SK-N-MC (cell line): Measurements from ENCODE around the gene CLDN16.

Source experiments
- DNase-seq: peaks from one replicate; pipeline ENCODE4 v3.0.0-alpha.2; 2011; ENCODE audit warnings: low read depth, low spot score
- H3K27ac ChIP-seq: fragments of 200-600 bp; sonication (generic); 2 replicates; pipeline ENCODE4 v1.5.1; 2016; ENCODE audit warnings: mixed run types
- H3K36me3 ChIP-seq: fragments of 200-600 bp; sonication (generic); 2 replicates; pipeline ENCODE4 v1.6.1; 2017; ENCODE audit warnings: antibody characterized with exemption, low read length, mixed read lengths; ENCODE audit not compliant: insufficient read depth
- H3K4me3 ChIP-seq: fragments of 200-600 bp; sonication (generic); 2 replicates; pipeline ENCODE4 v1.5.1; 2016
- H3K9ac ChIP-seq: fragments of 200-600 bp; sonication (generic); 2 replicates; pipeline ENCODE4 v1.8.0; 2017; ENCODE audit warnings: mixed run types, mixed read lengths; ENCODE audit not compliant: insufficient read length
- H3K9me3 ChIP-seq: fragments of 200-600 bp; sonication (generic); 2 replicates; pipeline ENCODE4 v1.6.1; 2017; ENCODE audit warnings: low read depth, mild to moderate bottlenecking, antibody characterized with exemption, low read length, moderate library complexity, mixed read lengths
- EZH2 ChIP-seq: fragments of 200-600 bp; sonication (generic); IDR thresholded peaks from one replicate; pipeline ENCODE4 v1.6.1; 2017; ENCODE audit warnings: antibody characterized with exemption
- FOXP2 ChIP-seq: optimal IDR thresholded peaks from 2 replicates; pipeline ENCODE3; 2011; ENCODE audit warnings: mild to moderate bottlenecking, moderate library complexity; ENCODE audit not compliant: insufficient read depth; ENCODE audit errors: extremely low read length, control extremely low read depth
- POLR2AphosphoS5 ChIP-seq: IDR thresholded peaks from 2 replicates; pipeline ENCODE4 v1.6.1; 2012; ENCODE audit warnings: mild to moderate bottlenecking, low read depth, low read length, borderline replicate concordance

CLDN16 gene

GRCh38 chr3:190384309-190384756, 3.6 kb upstream of the CLDN16 start:
- no peaks in the 10 kb centered on the region for H3K36me3 ChIP-seq
- DNase-seq, result no peak
- TF ChIP-seq POLR2AphosphoS5 (no peak), FOXP2 (no peak), EZH2 (no peak)
- H3K9ac ChIP-seq, result no peak overlapping the region
- no peaks in the 10 kb centered on the region for H3K9me3 ChIP-seq
- H3K4me3 ChIP-seq, result no peak overlapping the region
- H3K27ac ChIP-seq, result peak overlapping the region; percentile 28; the same call in 1 of the 2 replicates

- Histone ChIP-seq H3K27ac (peak overlapping the region; percentile 58), H3K9ac (peak overlapping the region; percentile 4), H3K36me3 (no peaks in the 10 kb centered on the region), H3K9me3 (no peaks in the 10 kb centered on the region), H3K4me3 (no peak overlapping the region)
- TF ChIP-seq POLR2AphosphoS5 (no peak), EZH2 (no peak)
- DNase-seq, result no peak
Measured at GRCh38 chr3:190385731-190386688, 2.0 kb upstream of the CLDN16 start.

- TF ChIP-seq POLR2AphosphoS5, result no peak
- no peak for TF ChIP-seq EZH2
- no peak for TF ChIP-seq FOXP2
- H3K9me3 ChIP-seq, result no peaks in the 10 kb centered on the region
Measured at GRCh38 chr3:190388703-190389102, 740 bp downstream of the CLDN16 start.

DNA sequence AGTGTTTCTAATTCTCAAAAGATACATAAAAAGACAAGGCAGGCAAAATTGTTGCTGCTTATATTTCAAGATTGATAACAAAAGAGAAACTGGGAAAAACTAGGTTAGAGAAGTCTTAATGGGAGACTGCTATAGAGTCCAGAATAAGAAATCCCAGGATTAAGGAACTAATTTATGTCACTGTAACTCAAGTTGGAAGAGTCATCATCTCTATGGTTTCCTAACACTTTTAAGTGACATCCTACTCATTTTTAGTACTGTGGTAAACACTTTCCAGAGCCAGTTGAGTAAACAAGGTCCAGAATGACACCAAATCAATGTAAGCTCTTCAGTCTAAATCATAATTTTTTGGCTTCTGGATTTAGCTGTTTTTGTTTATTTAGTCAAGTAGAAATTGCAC, 8.0 kb downstream of the CLDN16 start:
- H3K9me3 ChIP-seq, result no peaks in the 10 kb centered on the region
- no peaks in the 10 kb centered on the region for H3K36me3 ChIP-seq
- H3K9ac ChIP-seq, result no peak overlapping the region
- no peak for DNase-seq
- no peak overlapping the region for H3K27ac ChIP-seq
- H3K4me3 ChIP-seq, result no peak overlapping the region
- TF ChIP-seq FOXP2 (no peak), POLR2AphosphoS5 (no peak), EZH2 (no peak)

More at GRCh38 chr3:190388703-190389102, 740 bp downstream of the CLDN16 start:
- H3K9ac ChIP-seq, result no peak overlapping the region
- no peak overlapping the region for H3K27ac ChIP-seq
- H3K4me3 ChIP-seq, result no peak overlapping the region
- H3K36me3 ChIP-seq, result no peaks in the 10 kb centered on the region
- DNase-seq, result no peak

DNA sequence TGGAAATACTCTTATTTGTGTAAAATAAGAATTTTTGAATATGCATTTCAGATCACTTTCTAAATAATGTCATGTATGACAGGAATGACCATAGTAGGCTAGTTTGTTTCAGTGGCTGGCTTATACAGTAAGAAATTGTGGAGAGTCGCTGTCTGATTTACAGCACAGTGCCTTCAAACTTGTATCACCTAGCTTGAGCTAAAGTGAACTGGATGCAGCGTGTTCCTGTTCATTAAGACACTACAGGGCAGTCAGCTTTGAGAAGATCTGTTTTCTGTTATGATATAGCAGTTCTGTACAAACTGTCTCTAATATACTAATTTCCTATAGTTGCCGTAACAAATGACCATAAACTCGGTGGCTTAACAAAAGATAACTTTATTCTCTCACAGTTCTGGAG, 9.9 kb downstream of the CLDN16 start:
- no peak for DNase-seq
- H3K9me3 ChIP-seq, result no peaks in the 10 kb centered on the region
- H3K27ac ChIP-seq, result no peak overlapping the region
- no peak overlapping the region for H3K9ac ChIP-seq
- H3K36me3 ChIP-seq, result no peaks in the 10 kb centered on the region
- TF ChIP-seq EZH2, result no peak
- TF ChIP-seq POLR2AphosphoS5, result no peak
- TF ChIP-seq FOXP2, result no peak
- no peak overlapping the region for H3K4me3 ChIP-seq

DNA sequence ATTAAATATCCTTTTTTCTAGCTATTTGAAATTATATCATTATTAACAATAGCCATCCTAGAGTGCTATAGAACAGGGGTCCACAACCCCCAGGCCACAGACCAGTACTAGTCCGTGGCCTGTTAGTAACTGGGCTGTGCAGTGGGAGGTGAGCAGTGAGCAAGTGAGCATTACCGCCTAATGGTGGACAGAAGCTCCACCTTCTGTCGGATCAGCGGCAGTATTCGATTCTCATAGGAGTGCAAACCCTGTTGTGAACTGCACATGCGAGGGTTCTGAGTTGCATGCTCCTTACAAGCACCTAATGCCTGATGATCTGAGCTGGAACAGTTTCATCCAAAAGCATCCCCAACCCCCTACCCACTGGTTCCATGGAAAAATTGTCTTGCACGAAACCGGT, 11.7 kb downstream of the CLDN16 start:
- no peak for DNase-seq
- Histone ChIP-seq H3K27ac (no peak overlapping the region), H3K36me3 (no peaks in the 10 kb centered on the region), H3K9ac (no peak overlapping the region), H3K9me3 (no peaks in the 10 kb centered on the region), H3K4me3 (no peak overlapping the region)
- no peak for TF ChIP-seq FOXP2
- no peak for TF ChIP-seq POLR2AphosphoS5
- TF ChIP-seq EZH2, result no peak

DNA sequence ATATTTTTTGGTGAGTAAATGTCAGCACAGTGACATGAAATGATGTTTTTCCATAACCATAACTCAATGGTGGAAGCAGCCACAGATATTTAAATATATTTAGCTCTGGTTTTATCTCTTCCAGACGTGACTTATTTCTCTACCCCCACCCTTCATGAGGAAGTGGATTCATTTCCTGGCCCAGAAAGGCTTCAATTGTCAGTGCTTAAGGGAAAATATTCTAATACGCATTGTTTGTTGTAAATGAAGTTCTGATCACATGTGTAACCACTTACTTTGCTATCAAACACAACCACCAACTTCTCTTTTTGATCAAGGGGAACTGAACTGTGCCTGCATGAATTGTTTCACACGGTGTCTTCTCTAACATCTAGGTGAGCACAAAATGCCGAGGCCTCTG, 14.0 kb downstream of the CLDN16 start:
- Histone ChIP-seq H3K9ac (no peak overlapping the region), H3K27ac (peak overlapping the region; percentile 44), H3K4me3 (no peak overlapping the region), H3K36me3 (no peaks in the 10 kb centered on the region), H3K9me3 (no peaks in the 10 kb centered on the region)
- DNase-seq, result no peak
- TF ChIP-seq FOXP2 (no peak), EZH2 (no peak), POLR2AphosphoS5 (no peak)

GRCh38 chr3:190404715-190405114, 16.8 kb downstream of the CLDN16 start:
- Histone ChIP-seq H3K27ac (no peak overlapping the region), H3K4me3 (no peak overlapping the region), H3K9ac (no peak overlapping the region), H3K36me3 (no peaks in the 10 kb centered on the region), H3K9me3 (no peaks in the 10 kb centered on the region)
- DNase-seq, result no peak
- TF ChIP-seq POLR2AphosphoS5 (no peak), FOXP2 (no peak), EZH2 (no peak)

GRCh38 chr3:190414297-190414696, 26.3 kb downstream of the CLDN16 start:
- no peak for DNase-seq
- TF ChIP-seq EZH2, result no peak
- TF ChIP-seq POLR2AphosphoS5, result no peak
- TF ChIP-seq FOXP2, result no peak
- H3K9me3 ChIP-seq, result no peaks in the 10 kb centered on the region; the same call in 1 of the 2 replicates
- H3K36me3 ChIP-seq, result no peaks in the 10 kb centered on the region
- H3K9ac ChIP-seq, result no peak overlapping the region
- no peak overlapping the region for H3K27ac ChIP-seq
- H3K4me3 ChIP-seq, result no peak overlapping the region
